HG02840 (cell line): ENCODE measurements around the gene RAB7A.
"Not testable (repeated sequence)": the region's sequence is repeated elsewhere in the genome, so short reads cannot be mapped to it uniquely, and the experiment has no call there.

Experiments used
- ATAC-seq: cut with Tn5 transposase; IDR thresholded peaks from one replicate; pipeline ENCODE4 v1.9.1; 2021; ENCODE audit warnings: mild to moderate bottlenecking, moderate library complexity, moderate number of reproducible peaks; ENCODE audit not compliant: unreplicated experiment, low FRiP score

Gene RAB7A

DNA sequence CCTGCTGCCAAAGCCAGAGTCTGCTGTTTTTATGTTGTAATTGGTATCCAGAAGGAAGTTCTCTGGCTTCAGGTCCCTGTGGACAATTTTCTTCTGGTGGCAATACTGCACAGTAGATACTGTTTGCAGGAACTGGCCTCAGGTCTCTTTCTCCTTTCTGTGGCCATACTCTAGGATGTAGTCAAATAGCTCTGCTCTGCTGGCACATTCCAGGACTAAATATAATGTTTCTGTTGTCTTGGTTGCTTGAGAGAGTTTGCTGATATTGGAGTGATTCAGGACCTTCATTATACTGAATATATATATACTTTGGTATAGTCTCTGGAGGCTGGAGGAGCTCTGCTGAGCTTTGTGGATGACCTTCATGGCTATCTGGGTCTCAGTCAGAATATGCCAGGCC is 23.1 kb downstream of the RAB7A start:
- ATAC-seq, result no peak

DNA sequence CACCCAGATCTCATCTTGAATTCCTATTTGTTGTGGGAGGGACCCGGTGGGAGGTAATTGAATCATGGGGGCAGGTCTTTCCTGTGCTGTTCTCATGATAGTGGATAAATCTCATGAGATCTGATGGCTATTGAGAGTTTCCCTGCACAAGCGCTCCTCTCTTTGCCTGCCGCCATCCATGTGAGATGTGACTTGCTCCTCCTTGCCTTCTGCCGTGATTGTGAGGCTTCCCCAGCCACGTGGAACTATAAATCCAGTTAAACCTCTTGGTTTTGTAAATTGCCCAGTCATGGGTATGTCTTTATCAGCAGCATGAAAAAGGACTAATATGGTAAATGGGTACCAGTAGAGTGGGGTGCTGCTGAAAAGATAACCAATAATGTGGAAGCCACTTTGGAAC is 23.6 kb downstream of the RAB7A start:
- ATAC-seq, result not testable (repeated sequence)

DNA sequence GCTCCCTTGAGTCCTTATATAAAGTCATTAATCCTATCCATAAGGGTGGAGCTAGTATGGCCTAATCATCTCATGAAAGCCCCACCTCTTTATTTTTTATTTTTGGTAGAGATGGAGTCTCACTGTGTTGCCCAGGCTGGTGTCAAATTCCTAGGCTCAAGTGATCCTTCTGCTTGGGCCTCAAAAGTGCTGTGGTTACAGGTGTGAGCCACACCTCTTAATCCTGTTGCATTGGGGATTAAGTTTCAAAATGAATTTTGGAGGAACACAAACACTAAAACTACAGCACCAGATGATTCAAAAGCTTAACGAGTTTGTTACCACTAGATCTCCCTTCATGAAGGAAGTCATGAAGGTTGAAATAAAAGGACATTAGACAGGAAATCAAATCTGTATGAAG is 27.7 kb downstream of the RAB7A start:
- ATAC-seq, result no peak

DNA sequence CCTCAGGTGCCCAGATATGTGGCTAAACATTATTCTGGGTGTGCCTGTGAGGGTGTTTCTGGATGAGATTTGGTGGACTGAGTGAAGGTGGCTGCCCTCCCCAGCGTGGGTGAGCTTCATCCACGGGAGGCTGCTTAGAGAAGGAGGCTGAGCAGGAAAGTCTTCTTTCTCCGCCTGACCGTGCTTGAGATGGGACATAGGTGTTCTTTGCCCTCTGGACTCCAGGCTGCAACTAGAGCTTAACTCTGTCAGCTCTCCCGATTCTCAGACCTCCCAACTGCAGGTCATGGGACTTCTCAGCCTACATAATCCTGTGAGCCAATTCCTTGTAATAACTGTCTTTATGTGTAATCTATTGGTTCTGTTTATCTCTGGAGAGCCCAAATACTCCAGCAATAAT is 34.1 kb downstream of the RAB7A start:
- ATAC-seq, result no peak

DNA sequence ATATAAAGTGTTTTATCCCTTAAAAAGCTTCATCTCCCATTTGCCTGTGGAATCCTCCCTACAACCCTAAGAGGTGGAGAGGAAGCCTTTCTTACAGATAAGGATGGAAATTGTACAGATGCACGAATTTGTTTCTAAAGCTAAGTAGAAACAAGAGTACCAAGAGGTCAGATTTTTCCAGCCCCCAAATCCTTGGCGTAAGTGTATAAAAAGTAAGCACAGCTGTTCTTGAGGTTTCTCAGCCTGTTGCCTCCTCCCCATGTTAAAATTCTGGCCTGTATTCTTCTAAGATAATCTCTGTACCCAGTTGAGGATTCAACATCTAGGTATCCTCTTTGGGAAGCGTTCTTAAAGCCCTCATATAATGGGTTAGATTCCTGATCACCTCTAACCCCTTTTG is 34.9 kb downstream of the RAB7A start:
- no peak for ATAC-seq

DNA sequence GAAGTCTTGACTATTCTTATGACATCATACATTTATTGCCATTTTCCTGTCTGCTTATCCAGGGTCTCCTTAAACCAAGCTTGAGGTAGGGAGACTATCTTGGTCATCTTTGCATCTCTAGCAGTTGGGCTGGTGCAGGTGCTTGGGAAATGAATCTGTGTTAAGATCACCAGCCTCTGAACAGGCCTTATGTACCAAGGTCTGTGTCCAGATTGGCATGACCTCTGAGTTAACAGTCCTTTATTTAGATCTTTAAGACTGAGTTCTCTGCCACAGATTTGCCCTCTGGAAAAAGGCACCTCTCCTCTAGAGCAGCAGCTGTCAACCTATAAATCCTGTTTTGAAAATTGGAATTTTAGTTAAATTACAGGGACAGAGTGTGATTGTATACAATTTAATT is 35.4 kb downstream of the RAB7A start:
- ATAC-seq, result no peak

DNA sequence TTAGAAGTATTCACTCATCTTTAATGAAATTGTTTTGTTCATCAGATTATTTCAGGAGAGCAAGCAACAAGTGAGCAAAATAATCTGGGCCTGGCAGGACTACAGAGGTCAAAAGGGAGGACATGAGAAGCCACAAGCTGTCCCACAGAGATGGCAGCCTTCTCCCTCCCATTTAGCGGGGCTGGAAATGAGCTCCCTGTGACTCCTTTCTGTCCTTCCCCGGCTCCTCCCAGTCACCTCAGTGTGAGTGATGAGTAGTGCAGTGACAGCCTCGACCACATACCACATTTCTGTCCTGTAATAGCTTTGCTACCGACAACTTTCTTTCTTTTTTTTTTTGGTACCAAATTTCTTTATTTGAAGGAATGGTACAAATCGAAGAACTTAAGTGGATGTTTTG is 38.0 kb downstream of the RAB7A start:
- ATAC-seq, result no peak

DNA sequence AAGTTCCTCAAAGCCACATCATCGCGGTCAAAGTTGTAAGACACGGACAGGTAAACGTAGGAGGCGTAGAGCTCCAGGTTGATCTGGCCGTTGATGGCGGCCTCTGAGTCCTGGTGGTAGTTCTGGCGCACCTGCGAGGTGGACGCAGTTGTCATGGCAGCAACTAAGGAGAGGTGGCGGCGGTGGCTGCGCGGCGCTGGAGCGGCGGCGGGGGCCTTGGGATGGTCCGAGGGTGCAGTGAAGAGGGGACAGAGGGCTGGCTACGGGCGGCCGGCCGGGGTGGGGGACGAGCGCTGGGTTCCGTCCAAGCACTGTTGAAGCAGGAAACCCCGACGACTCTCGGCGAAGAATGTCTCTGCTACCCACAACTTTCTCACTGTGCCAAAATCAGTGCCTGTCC is 38.9 kb downstream of the RAB7A start:
- no peak for ATAC-seq

DNA sequence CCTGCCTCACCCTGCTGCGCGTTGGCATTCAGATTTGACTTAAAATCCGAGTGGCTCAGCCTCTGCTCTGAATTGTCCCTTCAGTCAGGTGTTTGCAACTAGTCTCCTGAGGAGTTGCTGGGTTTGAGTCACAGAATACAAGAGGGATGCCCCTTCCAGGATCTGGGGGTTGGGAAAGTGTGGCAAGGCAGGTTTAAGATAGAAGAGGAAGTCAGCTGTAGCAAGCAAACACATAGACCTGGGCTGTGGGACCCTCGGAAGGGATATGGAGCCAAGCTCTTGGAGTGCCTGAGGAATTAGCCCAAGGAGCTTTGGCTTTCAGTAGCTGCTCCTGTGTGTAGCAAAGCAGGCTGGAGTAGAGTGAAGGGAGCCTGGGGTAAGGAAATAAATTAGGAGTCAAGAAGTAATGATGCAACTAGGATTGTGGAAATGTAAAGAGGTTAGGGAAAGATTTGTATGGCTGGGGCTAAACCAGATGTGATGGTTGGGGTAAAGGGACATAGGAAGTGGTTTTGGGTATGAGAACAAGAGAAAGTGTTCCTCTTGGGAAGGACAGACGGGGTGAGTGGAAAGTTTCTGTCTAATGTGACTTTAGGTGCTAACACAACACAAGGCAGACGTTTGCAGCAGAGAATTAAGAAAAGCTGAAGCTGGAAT is 41.2 kb downstream of the RAB7A start:
- no peak for ATAC-seq

DNA sequence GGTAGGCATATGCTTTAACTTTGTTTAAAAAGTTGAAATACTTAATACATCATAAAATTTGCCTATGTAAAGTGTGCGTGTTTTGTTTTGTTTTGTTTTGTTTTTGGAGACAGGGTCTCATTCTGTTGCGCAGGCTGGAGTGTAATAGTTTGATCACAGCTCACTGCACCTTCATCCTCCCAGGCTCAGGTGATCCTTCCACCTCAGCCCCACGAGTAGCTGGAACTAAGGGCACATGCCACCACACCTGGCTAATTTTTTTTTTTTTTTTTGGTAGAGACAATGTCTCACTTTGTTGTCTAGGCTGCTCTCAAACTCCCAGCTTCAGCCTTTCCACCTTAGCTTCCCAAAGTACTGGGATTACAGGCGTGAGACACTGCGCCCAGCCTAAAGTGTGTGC is 42.5 kb downstream of the RAB7A start:
- ATAC-seq, result no peak

DNA sequence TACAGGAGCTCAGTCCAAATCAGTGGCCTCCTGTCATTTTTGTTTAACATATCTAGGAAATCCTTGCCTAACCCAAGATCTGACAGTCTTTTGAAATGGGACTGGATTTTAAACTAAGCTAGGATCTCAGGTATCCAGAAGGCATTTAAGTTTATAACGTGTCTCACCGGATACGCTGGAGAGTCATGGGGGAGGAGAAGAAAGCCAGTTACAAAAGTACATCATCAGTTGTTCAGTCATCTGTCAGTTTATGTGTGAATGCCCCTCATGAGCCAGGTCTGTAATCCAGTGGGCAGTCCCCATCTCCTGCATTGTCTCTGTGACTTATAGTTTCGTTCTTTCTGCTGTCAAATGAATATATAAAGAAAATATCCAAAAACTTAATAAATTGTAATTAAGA is 44.4 kb downstream of the RAB7A start:
- no peak for ATAC-seq

DNA sequence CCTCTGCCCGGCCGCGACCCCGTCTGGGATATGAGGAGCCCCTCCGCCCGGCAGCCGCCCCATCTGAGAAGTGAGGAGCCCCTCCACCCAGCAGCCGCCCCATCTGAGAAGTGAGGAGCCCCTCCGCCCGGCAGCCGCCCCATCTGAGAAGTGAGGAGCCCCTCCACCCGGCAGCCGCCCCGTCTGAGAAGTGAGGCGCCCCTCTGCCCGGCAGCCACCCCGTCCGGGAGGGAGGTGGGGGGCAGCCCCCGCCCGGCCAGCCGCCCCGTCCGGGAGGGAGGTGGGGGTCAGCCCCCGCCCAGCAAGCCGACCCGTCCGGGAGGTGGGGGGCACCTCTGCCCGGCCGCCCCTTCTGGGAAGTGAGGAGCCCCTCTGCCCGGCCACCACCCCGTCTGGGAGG is 47.2 kb downstream of the RAB7A start:
- ATAC-seq, result not testable (repeated sequence)

DNA sequence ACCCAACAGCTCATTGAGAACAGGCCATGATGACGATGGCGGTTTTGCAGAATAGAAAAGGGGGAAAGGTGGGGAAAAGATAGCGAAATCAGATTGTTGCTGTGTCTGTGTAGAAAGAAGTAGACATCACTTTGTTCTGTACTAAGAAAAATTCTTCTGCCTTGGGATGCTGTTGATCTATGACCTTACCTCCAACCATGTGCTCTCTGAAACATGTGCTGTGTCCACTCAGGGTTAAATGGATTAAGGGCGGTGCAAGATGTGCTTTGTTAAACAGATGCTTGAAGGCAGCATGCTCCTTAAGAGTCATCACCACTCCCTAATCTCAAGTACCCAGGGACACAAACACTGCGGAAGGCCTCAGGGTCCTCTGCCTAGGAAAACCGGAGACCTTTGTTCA is 47.6 kb downstream of the RAB7A start:
- ATAC-seq, result not testable (repeated sequence)

DNA sequence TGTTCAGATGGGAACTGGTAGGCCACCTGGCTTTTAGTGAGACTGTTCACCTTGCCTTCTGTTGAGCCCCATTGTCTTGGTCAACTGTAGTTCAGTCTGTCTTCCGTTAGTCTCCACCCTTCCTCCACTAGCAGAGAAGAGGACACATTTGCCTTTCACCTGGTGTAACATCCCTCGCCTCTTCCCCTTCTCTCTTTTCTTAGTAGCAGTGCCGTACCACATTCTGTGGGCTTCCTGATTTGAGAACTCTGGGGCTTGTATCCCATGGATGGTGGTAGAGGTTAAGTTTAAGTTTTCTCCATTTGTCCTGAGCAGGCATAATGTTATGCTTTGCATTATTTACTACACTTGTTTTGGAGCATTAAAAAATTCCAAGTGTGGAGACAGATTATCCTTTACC is 49.3 kb downstream of the RAB7A start:
- ATAC-seq, result no peak

DNA sequence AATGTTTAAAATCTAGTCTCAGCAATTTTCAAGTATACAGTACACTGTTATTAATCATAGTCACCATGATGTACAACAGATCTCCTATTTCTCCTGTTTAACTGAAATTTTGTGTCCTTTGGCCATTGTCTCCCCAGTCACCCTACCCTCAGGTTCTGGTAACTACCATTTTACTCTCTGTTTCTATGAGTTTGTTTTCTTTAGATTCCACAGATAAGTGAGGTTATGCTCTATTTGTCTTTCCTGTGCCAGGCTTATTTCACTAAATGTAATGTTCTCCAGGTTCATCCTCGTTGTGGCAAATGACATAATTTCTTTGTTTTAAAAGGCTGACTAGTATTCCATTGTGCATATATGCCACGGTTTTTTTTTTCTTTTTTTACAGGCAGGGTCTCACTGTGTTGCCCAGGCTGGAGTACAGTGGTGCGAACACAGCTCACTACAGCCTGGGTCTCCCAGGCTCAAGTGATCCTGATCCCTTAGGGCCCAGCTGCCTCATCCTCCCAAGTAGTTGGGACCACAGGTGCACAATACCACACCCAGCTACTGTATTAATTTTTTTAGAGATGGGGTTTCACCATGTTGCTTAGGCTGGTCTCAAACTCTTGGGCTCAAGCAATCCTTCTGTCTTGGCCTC is 50.0 kb downstream of the RAB7A start:
- ATAC-seq, result no peak

DNA sequence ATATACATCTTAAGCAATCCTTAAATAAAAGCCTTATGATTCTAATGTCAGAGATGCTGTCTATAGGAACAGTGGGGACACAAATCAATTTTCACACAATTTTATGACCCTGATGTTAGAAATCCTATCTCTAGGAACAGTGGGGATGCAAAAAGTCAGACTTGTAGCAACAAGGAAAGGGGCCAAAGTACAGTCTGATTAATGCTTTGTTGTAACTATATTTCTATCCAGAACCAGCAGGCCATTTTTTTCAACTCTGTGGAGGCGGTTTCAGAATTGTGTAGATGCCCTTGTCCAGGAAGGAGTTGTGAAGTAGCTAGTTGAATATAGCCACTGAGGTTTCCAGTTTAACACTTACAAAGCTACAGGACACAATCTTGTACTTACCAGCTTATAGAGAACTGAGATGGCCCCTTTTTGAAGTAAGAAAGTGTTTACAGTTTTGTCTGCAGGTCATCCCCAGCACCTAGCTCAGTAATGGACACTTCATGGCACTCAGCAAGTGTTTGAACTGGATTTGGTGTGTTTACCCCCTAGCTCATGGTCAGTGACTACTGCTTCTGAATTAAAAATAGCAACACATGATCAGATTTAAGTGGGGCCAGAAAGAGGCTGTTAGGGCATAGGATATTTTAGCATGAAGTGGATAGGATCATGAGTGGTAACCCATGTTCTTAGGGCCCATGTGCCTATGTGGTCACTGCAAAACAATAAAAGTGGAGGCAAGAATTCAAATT is 54.3 kb downstream of the RAB7A start:
- no peak for ATAC-seq

DNA sequence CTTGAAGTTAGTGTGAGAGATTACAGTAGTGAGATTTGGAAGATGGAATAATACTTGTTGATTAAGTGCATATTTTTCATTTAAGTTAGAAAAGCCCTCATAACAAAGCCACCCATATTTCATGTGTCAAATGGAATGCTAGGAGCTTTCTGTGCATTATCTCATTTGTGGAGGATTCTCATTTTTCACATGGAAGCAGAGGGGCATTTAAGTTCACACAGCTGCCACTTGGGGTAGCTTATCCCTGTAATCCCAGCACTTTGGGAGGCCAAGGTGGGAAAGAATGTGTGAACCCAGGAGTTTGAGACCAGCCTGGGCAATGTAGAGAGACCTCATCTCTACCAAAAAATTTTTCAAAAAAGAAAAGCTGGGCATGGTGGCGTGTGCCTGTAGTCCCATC is 55.2 kb downstream of the RAB7A start:
- no peak for ATAC-seq

DNA sequence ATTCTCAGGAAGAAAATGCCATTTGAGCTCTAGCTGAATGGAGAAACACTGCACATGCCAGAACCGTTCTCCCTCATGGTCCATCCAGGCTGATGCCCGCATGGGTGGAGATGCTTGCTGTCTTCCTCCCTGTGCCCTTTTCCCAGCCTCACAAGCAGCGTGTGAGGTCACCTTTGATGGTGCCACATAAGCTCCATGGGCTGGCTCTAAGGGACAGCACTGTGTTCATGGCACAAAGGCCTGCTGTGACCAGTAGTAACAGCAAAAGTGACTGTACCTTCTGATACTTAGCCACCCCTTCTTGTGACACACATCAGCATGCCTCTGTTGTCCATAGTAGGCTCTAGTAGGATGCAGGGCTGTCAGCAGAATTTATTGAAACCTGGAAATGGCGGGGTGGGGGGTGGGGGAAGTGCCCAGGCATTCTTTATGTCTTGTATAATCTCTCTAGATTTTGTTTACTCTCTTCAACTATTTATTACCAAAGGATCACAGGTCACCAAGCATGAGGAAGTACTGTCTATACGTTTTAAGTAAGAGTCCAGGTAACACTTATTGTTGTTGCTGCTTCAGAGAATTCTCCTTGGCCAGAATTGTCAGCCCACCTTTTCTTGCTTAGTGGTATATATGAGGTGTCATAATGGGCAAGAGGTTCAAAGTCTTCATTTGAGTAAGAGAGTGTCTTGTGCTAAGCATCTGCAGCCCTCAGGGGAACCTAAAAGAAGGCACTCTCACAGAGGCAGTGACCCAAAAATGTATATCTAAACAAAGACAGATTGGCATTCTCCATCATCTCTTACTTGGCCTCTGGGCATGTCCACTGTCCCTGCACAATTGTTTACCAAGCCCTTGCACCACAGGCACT is 56.5 kb downstream of the RAB7A start:
- ATAC-seq, result no peak

DNA sequence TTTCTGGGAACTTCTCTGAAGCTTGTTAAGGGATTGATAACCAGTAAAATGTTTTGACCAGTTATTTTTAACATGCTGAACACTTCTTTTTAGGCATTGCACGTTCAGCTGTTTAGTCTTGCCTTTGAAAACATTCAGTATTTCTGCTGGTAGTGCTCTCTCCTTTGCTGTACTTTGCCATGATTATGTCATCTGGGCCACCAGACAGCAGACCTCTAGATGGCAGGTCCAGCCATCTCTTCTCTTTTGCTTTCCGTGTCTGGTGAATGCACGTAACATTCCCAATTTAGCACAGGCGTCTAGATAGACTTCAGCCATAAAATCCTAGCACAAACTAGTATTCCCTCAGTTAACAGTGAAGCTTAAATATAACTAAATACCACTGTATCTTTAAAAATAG is 57.8 kb downstream of the RAB7A start:
- ATAC-seq, result no peak

DNA sequence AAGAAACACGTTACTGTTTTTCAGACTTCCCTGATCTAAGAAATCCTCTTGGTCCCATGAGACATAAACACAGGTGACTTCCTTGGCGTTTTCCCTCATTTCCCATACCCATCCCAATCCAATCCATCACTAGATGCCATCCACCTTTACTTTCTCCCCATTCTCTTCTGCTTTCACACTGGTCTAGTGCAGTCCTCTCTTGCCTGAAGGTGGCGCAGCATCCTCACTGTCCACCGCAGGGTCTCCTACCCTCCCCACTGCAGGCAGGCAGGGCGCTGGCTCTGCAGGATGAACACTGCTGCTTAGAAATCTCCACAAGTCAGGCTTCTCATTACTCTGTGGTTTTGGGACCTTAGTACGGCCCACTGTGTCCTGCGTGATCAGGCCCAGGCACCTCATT is 58.2 kb downstream of the RAB7A start:
- ATAC-seq, result no peak

DNA sequence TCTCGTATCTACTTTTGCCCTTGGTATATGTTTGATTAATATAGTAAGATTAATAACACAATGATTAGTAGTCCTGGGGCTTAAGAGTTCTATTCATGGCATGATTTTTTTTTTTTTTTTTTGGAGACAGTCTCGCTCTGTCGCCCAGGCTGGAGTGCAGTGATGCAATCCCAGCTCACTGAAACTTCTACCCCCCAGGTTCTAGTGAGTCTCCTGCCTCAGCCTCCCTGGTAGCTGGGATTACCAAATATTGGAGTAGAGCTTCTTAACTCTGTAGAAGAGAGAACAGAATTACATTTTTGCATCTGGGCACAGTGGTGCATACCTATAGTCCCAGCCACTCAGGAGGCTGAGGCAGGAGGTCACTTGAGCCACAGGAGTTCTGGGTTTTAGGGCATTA is 58.9 kb downstream of the RAB7A start:
- no peak for ATAC-seq
